Fibroblast of lung (primary cell): ENCODE data around the gene FAM184A.

Experiments
- CTCF ChIP-seq, 2 donors: IDR thresholded peaks in 1 of 2; conservative IDR thresholded peaks in 1 of 2; 1 replicate in 1 of 2; 2 replicates in 1 of 2; pipeline ENCODE4 v1.5.1; 2011 to 2012; ENCODE audit warnings: low read length in 2 of 2, control low read depth in 1 of 2, inconsistent platforms in 1 of 2, low read depth in 1 of 2, mild to moderate bottlenecking in 1 of 2
- EZH2 ChIP-seq: IDR thresholded peaks from 2 replicates; pipeline ENCODE4 v1.5.1; 2012; ENCODE audit warnings: low read length, control low read depth, mild to moderate bottlenecking; ENCODE audit errors: missing control alignments

- TF ChIP-seq EZH2 (no peak), CTCF (conservative IDR thresholded peaks at IDR 0.05 in 1 of 2, IDR thresholded peaks at IDR 0.05 in 1 of 2; ENCODE audit: low read depth in 1 of 2, low read length in 2 of 2) (no peak)
Measured at GRCh38 chr6:119037264-119037663, 41.2 kb downstream of the FAM184A start.
